SHP77 (cell line): ENCODE data around the gene UBXN2A.

ENCODE experiments used
- DNase-seq, 2 experiments: peaks; one replicate each; lab custom pipeline; 2025; lab: John Stamatoyannopoulos, UW

Gene UBXN2A

DNA sequence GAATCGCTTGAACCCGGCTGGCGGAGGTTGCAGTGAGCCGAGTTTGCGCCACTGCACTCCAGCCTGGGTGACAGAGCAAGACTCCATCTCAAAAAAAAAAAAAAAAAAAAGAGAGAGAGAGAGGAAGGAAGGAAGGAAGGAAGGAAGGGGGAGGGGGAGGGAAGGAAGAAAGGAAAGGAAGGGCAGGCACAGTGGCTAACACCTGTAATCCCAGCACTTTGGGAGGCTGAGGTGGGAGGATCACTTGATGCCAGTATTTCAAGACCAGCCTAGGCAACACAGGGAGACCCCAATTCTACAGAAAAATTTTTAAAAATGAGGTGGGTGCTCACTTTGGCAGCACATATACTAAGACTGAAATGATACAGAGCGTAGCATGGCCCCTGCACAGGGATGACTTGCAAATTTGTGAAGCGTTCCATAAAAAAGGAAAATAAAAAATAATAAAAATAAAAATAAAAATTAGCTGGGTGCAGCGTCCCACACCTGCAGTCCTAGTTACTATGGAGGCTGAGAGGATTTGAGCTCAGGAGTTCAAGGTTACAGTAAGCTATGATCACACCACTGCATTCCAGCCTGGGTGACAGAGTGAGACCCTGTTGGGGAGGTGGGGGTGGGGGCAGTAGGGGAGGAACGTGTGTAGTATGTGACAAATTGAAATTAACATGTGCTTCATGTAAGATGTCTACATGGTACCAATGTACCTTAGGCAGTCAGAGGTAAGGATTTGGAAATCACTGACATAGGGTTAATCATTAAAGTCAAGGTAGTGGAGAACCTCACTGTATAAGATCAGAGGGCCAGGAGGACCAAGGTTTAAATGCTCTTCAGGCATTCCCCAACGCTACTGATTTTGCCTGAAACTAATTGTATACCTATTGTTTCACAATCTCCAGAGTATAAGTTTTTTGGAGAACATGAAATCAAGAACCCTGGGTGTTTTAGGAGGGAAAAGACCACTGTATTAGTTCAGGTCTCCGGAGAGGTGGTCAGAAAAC lies 105.5 kb downstream of the UBXN2A start:
- DNase-seq: no peak

DNA sequence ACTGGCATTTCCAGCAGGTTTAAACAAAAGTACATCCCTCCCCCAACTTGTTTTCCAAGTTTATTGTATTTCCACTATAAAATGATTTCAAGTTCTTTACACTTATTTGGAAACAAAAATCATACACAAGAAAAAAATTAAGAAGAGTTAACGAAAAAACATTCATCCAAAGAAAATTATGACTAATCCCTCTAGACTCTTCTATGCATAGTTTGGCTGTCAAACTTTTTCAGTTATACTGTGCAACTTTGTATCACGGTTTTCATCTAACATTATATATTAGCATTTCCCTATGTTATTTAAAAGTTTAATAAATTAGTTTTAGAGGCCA lies 106.3 kb downstream of the UBXN2A start:
- no peak for DNase-seq

DNA sequence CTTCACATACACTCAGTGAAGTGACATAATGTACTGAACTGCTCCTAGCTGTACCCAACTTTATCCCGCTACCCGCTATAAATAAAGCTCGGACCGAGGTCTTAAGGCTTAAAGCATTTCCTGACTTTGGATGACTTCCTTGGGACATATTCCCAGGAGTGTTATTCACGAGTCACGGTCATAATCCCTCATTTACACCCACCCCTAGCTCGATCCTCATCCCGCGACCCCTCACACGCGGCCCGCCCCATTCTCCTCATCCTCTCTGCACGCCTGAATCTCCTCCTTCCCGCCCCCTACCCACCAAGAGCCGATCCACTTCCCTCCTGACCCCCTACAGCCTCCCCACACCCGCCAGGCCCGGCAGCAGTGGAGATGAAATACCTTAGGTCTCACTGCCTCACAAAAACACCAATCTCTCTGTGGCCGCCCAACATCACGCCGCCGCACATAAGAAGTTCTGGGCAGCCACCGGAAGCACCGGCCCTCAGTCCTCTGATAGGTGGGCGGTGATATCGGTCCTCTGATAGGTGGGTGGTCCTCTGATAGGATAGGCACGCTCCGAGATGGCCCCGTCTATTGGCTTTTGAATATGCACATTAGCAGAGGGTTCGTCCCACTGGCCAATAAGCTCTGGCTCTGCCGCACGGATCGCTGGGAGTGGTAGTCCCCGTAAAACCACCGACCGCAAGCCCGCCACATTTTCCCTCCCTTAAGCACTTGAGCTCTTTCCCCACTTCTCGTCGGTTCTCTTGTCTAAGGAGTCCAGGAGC lies 106.9 kb downstream of the UBXN2A start, which contains the start of gene WDCP:
TSS of gene WDCP (minus strand) at position 462 of the 773 bp plus-strand sequence. CDS start 7,897 bp downstream, outside the sequence.
- DNase-seq: peak; percentile 97 to 99

DNA sequence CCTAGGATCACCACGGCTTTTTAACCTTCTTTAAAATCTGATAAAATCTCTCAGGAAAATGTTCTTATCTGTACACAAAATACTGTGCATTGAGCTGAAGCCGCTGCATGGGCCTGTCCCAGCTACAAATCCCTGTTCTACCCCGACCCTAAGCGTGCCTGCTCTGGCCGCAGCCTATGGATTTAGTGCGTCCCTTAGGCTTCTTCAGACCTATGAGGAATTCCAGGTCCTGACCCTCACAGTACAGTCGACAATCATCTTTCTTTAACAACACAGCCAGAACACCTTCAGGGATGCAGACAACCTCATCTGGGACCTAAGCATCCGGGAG lies 107.4 kb downstream of the UBXN2A start:
- DNase-seq: peak in 1 of 2 experiments; percentile 60

DNA sequence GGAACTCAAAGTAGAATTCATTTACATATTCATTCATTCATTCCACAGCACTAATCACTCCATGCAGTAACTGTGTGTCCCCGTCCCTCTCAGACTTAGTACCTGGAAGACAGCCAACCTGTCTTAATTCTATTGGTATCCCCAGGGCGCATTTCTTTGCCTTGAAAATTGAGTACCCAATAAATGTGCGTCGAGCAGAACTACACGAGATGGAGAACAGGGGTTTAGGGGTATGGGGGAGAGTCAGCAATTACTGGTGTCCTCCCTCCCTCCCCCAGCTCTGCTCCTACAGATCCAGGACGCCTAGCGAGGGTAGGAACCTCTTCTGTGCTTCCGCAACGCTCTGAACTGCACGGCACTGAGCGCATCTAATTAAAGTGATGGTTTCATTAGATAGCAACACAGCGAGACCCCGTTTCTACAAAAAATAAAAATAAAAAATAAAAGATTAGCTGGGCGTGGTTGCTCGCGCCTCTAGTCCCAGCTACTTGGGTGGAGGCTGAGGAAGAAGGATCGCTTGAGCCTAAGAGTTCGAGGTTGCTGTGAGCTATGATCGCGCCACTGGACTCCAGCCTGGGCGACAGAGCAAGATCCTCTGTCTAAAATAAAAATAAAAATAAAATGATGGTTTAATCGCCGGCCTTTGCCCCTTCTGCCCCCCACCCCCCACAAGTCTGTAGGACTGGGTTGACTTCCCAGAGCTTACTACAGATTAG lies 108.7 kb downstream of the UBXN2A start:
- peak; percentile 15 to 50 for DNase-seq

DNA sequence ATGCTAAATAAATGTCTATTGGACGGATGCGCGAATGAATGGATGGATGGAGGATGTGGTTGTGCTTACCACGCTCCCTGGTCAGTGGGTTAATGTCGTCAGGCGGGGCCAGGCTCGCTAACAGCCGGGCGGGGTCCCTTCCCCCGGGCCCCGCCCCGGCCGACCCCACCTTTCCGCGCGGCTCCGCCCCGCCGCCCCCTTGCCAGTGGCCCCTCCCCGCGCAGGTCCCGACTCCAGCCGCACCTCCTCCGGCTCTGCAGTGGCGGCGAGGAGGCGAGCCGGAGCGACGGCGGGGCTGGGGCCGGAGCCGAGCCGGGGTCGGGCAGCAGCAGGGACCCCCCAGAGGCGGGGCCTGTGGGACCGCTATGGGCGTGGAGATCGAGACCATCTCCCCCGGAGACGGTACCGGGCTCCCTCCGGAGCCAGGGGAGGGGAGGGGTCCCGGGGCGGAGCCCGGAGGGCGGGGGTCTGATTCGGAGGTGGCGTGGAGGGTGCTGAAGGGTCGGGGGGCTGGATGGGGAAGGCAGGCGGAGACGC lies 109.3 kb downstream of the UBXN2A start, which contains the start of gene FKBP1B:
TSS of gene FKBP1B (plus strand) at position 257 of the 537 bp plus-strand sequence. CDS start at position 366, 109 bp downstream.
- DNase-seq: peak in 1 of 2 experiments; percentile 42

DNA sequence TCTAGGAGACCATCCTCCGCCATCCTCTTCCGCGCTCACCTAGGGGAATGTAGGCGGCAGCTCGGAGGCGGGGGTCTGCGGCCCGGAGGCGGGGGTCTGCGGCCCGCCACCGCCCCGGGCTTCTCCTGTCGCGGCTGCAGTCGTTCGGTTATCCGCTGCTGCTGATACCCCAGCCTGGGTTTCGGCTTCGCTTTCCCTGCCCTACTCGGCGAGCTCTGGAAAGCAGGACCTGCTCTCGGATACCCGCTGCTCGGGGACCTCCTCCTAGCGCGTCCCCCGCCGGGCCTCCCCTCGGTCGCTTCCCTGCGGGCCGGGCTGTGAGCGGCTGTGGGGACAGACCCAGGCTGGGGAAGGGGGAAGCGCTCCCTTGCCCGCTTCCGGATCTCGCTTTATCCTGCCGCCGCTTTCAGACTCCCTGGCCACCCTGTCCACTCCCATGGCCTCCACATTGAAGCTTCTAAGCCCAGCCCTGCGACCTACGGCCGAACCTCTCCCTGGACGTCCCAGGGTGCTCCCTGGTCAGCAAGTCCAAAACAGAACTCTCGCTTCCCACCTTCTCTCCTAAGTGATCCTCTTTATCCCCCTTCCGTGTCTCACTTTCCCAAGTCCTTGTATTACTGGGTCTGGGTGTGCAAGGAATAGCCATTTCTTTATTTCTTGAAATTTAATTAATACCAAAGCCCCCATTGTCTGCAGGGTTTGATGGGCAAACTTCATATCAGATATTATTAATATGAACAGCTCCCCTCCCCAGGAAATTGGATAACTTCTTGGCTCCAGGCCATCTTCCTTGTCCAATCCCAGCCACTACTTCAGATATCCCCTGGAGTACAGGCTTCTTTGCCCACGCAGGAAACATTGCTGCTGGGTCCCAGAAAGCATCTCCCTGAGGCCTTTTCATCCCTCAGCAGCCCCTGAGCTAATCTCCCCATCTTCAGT lies 110.0 kb downstream of the UBXN2A start:
- no peak for DNase-seq

DNA sequence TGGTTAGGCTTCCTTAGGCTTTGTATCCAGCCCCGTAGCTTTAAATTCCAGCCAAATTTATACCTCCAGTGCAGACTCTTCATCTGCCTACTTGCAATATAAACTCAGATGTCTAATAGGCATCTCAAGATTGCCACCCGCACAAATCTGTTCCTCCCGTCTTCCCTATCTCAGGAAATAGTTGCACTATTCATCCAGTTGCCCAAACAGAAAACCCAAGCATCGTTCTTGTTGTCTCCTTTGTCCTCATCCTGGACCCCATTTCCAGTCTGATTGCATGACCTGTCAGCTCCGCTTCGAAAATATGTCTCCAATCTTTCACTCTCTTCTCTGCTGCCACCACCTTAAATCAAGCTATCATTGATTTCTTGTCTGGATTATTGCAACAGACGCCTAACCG lies 111.6 kb downstream of the UBXN2A start:
- DNase-seq: no peak

DNA sequence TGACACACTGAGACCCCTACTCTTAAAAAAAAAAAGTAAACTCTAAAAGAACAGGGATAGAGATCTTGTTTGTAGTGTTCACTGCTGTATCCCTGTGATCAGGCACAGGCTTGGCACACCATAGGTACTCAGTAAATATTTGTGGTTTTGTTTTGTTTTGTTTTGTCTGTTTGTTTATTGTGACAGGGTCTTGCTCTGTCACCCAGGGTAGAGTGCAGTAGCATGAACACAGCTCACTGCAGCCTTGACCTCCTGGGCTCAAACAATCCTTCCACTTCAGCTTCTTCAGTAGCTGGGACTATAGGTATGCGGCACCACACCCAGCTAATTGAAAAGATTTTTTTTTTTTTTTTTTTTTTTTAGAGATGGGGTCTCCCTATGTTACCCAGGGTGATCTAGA lies 112.7 kb downstream of the UBXN2A start:
- no peak for DNase-seq
